ENCODE data around the gene CHTF18. TPM values are rescaled to one million over a fixed set of nuclear protein-coding genes. Genes with fewer than 3 reads are reported as not detected.

Gene CHTF18
- total RNA-seq: 13.6 and 22.2 TPM in 2 replicates

DNA sequence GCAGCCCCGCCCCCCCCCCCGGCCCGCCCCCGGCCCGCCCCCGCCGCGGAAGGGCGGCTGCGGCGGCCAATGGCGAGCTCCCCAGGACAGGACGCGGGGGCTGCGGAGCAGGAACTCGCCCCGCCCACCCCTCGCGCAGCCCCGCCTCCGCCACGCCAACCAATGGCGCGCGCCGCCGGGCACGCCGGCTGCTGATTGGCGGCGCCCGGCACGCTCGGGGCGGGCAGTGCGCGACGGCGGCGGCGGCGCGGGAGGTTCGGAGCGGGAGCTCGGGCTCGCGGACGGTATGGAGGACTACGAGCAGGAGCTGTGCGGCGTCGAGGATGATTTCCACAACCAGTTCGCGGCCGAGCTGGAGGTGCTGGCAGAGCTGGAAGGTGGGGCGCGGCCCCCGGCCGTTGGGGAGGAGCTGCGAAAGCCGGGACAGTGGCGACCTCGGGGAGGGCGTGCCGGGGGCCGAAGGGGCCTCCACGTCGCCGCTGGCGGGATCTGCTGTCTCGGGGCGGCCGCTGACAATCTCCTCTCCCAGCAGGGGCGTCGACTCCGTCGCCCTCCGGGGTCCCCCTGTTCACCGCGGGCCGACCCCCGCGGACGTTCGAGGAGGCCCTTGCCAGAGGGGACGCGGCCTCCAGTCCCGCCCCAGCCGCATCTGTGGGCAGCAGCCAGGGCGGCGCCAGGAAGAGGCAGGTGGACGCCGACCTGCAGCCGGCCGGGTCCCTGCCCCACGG lies at the start of gene CHTF18:
Gene CHTF18 (plus strand): TSS at position 222 of the 728 bp plus-strand sequence. CDS start 65 bp downstream, at position 287.

DNA sequence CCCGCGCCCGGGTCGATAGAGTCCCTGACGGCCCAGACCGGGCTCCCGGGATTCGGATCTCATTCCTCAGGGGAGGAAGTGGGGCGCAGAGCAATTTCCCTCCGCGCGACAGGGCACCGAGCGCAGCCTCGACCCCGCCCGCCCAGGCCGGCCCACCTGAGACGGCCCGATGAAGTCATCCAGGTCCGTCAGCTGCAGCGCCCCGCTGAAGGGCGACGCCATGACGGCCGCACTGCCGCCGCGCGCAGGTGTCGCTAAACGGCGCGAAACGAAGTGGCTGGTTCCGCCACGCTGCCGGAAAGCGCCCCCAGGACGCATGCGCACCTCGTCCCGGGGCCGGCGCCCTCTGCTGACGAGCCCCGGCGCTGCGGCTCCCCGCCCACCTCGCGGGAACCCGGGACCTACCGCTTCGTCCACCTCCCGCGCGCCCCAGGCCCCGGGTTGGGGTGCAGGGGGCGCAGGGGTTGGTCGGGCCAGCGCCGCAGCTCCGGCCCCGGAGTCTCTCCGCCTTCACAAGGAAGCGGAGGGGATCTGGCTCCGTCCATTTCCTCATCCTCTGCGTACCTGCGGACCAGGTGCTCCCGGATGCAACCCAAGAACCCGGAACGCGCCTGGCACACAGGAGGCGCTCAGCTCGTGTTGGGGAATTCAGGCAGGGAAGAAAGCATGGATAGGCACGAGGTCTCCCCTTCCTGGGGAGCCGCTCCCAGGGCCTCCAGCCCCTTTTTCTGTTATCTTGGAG lies 47.5 kb upstream of the CHTF18 start, which contains the start of gene CIAO3:
Gene CIAO3 (minus strand): TSS at position 234 of the 742 bp plus-strand sequence. CDS start 12 bp downstream, at position 222.

DNA sequence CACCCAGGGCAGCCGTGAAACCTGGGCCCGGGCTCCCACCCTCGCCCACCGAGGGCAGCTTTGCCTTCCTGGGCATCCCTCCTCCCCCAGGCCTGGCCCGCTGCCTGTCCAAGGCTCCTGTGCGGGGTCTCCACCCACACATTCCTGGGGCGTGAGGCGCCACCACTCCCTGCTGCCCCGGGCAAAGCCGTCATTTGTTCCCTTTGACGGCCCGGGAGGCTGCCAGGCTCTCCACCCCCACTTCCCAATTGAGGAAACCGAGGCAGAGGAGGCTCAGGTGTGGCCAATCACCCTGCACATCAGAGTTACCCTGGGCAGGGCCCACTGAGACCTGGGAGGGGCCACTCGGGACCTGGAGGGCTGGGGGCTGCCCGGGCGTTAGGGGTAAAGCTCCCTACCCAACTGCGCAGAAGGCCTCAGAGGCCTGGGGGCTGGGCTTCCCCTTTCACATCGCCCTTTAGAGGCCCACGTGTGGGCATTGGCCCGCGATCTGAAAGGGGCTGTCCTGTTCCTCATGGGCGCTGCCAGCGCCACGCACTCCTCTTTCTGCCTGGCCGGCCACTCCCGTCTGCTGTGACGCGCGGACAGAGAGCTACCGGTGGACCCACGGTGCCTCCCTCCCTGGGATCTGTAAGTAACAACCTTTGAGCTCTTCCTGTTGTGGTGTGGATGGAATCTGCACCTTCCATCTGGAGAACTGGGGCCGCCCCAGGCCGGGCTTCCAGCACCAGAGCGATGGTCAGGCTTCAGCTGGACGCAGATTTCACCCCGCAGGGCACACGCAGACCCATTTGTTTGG lies 27.7 kb upstream of the CHTF18 start, which contains the start of gene MSLN:
Gene MSLN (plus strand): TSS at position 190 of the 799 bp plus-strand sequence. CDS start 1,947 bp downstream, outside the sequence.

DNA sequence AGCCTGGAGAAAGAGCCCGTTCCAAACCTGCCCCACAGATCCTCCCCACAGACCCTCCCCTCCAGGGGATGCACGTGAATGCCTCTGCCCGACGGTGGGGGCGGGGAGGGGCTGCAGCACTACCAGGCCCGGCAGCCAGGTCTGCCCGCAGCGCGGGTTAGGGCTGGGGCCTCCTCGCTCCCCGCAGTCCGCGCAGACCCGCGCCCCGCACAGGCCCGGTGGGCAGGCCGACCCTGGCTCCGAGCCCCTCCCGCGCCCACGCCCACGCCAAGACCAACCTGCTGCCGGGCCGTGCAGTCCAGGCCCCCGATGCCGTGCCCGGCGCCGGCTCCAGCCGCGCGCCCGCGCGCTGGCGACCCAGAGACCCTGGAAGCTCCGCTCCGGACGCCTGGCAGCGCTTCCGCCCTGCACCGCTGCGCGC lies 432 bp upstream of the CHTF18 start, which contains the start of gene RPUSD1:
Gene RPUSD1 (minus strand): TSS at position 404 of the 421 bp plus-strand sequence. CDS start 644 bp downstream, outside the sequence.

DNA sequence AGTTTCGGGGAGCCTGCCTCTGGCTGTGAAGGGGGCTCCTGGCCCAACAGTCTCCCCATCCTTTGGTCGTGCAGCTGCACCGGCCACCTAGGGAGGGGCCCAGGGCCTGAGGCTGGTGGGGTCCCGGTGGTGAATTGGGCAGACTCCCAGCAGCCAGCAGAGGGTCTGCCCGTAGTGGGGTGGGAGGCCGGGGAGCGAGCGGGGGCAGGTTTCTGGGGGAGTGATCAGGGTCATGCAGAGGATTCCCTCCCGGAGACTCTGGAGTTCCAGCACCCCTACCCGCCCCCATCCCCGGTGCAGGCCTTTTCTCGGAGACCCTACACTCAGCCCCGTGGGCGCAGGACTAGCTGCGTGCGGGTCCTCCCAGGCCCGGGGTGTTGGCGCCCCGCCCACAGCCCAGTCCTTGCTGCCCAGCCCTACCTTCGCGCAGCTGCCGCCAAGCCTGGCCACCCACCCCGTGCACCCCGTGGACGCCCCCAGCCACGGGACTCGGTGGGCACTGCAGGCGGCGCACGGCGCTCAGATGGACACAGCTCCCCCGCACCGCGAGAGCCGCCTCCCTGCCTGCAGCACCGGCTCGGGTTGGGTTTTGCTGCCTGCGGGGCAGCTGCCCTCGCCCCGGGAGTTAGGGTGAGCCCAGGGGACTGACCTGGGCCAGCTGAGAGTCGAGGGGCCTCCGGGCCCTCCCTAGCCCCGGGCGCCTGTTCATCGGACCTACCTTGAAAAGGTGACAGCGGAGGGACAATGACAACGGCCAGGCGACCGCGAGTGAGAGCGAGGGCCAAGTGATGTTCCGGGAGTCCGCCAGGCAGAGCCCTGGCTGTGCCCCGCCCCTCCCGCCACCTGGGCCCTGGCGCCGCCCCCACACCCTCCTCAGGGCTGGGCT lies 11.8 kb downstream of the CHTF18 start, which contains the start of gene GNG13:
Gene GNG13 (minus strand): TSS at position 787 of the 886 bp plus-strand sequence. CDS start 1,657 bp downstream, outside the sequence.

Other genes with a start within 250 kb of the CHTF18 start
- under 0.01 TPM in 1 of 2 replicates, not detected in the other for gene PRR35, start 228.2 kb upstream of the CHTF18 start, total RNA-seq
- 1.6 and 2.0 TPM in 2 replicates for gene NHLRC4, start 221.6 kb upstream of the CHTF18 start, total RNA-seq
- 23.1 and 24.2 TPM in 2 replicates for gene PIGQ, start 218.7 kb upstream of the CHTF18 start, total RNA-seq
- gene RAB40C, start 198.6 kb upstream of the CHTF18 start, total RNA-seq: 8.4 and 11.1 TPM in 2 replicates
- 0.15 TPM in 1 of 2 replicates, not detected in the other for gene WFIKKN1, start 157.6 kb upstream of the CHTF18 start, total RNA-seq
- gene METTL26, start 152.3 kb upstream of the CHTF18 start, total RNA-seq: 68.7 and 115 TPM in 2 replicates
- gene MCRIP2, start 146.8 kb upstream of the CHTF18 start, total RNA-seq: 22.6 and 23.7 TPM in 2 replicates
- 8.8 and 9.4 TPM in 2 replicates for gene WDR90, start 139.3 kb upstream of the CHTF18 start, total RNA-seq
- gene RHOT2, start 120.5 kb upstream of the CHTF18 start, total RNA-seq: 32.1 and 35.7 TPM in 2 replicates
- gene RHBDL1, start 112.9 kb upstream of the CHTF18 start, total RNA-seq: 0.30 and 0.65 TPM in 2 replicates
- 139 and 144 TPM in 2 replicates for gene STUB1, start 108.2 kb upstream of the CHTF18 start, total RNA-seq
- 22.0 and 29.6 TPM in 2 replicates for gene JMJD8, start 104.3 kb upstream of the CHTF18 start, total RNA-seq
- gene WDR24, start 98.2 kb upstream of the CHTF18 start, total RNA-seq: 2.6 TPM in 2 replicates
- gene FBXL16, start 82.8 kb upstream of the CHTF18 start, total RNA-seq: 0.32 TPM in 1 of 2 replicates, not detected in the other
- gene METRN, start 73.5 kb upstream of the CHTF18 start, total RNA-seq: 15.5 and 41.9 TPM in 2 replicates
- 38.3 and 43.9 TPM in 2 replicates for gene ANTKMT, start 67.5 kb upstream of the CHTF18 start, total RNA-seq
- gene CCDC78, start 62.2 kb upstream of the CHTF18 start, total RNA-seq: 0.15 and 1.3 TPM in 2 replicates
- 3.6 and 12.0 TPM in 2 replicates for gene HAGHL, start 61.5 kb upstream of the CHTF18 start, total RNA-seq
- gene CIAO3, start 47.6 kb upstream of the CHTF18 start, total RNA-seq: 27.3 and 33.6 TPM in 2 replicates
- not detected in 2 replicates for gene MSLN, start 27.9 kb upstream of the CHTF18 start, total RNA-seq
- gene RPUSD1, start 239 bp upstream of the CHTF18 start, total RNA-seq: 35.4 and 37.1 TPM in 2 replicates
- gene GNG13, start 12.1 kb downstream of the CHTF18 start, total RNA-seq: not detected in 2 replicates
- gene LMF1, start 182.4 kb downstream of the CHTF18 start, total RNA-seq: 3.3 and 15.9 TPM in 2 replicates
- 0.30 and 0.65 TPM in 2 replicates for gene SOX8, start 193.2 kb downstream of the CHTF18 start, total RNA-seq